HG03103 (cell line): ENCODE results near the gene IFITM2.
"Not testable (repeated sequence)": the region's sequence is repeated elsewhere in the genome, so short reads cannot be mapped to it uniquely, and the experiment has no call there.

Source experiments
- ATAC-seq: cut with Tn5 transposase; IDR thresholded peaks from one replicate; pipeline ENCODE4 v1.9.1; 2021; ENCODE audit warnings: low read depth; ENCODE audit not compliant: unreplicated experiment

IFITM2 gene

DNA sequence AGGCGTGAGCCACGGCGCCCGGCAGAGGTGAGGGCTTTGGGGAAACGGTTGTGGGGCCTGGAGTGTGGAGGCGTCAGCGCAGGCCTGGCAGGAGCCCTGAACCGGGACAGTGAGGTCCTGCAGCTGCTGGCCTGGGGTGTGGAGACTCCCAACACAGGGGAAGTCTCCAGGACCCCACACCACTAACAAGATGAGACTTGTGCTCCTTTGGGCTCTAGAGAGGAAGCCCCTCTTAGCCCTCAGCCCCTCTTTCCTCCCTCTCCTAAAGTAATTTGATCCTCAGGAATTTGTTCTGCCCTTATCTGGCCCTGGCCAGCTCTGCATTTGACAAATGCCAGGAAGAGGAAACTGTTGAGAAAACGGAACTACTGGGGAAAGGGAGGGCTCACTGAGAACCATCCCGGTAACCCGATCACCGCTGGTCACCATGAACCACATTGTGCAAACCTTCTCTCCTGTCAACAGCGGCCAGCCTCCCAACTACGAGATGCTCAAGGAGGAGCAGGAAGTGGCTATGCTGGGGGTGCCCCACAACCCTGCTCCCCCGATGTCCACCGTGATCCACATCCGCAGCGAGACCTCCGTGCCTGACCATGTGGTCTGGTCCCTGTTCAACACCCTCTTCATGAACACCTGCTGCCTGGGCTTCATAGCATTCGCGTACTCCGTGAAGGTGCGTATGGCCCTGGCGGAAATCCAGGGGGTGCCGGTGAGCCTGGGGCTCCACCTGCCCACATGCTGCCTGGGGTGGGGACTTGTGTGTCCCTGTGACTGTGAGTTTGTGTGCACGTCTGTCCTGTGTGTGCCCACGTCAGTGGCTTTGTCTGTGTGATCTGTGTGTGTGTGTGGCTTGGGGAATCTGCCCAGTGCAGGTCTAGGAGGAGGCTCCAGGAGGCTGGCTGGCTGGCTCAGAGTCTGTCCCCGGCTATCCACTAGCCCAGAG is at the start of gene IFITM2:
TSS of gene IFITM2 (plus strand) at position 51 of the 943 bp plus-strand sequence. CDS start at position 428, 377 bp downstream.
- ATAC-seq: not testable (repeated sequence)

DNA sequence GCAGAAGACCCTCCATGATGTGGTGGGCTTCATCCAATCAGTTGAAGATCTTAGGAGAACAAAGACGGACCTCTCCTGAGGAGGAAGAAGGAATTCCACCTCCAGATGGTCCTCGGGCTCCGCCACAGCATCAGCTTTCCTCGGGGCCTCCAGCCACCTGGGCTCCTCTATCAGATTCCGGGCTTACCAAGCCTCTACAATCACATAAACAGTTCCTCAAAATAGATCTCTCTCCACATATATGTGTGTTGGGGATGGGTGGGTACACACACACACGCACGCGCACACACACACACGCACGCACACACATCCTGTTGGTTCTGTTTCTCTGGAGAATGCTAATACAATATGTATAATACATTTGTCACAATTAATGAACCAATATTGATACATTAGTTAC is 48.2 kb upstream of the IFITM2 start:
- ATAC-seq: no peak

DNA sequence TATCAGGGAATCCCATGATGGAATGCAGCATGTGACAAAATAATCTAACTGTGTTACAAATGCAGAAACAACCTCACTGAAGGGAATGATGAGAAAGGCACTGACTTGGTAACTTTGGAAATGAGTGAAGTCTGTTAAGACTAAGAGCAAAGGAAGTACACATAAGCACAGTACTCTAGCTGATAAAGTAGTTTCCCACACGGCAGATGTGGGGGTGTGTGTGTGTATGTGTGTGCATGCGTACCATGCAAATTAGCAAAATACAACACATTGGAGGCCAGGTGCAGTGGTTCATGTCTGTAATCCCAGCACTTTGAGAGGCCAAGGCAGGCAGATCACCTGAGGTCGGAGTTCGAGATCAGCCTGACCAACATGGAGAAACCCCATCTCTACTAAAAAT is 46.0 kb upstream of the IFITM2 start:
- ATAC-seq: no peak

DNA sequence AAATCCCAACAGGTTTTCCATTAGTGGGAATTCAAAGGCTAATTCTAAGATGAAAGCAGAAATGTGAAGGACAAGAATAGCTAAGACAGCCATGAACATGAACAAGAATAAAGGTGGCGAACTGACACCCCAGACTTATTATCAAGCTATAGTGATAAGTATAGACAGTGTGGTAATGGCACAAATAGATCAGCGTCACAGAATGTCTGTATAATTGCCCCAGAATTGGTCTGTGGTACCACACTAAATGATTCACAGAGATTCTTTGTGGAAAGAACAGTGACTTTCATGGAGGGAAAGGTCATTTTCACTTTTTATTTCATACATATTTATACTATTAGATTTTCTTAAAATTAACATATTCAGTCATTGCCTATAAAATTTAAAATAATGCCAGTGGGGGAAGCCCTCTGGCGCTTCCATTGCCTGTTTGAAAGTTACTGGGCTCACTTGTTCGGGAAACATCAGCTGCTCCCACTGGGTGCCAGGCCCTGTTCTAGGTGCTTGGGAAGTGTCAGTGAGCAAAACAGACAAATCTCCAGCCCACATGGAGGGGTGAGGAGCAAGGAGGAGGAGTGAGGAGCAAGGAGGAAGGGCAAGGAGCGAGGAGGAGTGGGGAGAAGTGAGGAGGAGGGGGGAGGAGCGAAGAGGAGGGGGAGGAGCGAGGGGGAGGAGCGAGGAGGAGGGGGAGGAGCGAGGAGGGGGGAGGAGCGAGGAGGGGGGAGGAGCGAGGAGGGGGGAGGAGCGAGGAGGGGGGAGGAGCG is 40.8 kb upstream of the IFITM2 start:
- no peak for ATAC-seq

DNA sequence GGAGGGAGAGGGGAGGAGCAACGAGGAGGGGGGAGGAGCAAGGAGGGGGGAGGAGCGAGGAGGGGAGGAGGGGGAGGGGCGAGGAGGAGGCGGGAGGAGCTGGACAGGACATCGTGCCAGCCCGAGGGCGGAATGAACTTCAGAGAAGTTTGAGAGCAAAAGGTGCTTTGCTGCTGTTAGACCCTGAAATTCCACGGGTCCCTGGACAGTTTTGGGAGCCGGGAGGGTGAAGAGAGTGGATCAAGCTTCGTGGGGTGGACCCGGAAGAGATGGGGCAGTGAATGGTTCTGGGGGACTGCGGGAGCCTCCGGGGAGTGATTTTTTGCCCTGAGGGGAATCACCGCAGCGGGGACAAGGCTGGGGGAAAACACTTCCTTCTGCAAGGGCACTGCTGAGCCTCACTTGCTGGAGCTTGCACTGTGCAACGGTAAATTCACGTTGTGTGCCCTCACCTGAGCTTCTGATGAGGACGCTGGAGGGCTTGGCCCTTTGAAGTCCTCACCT is 40.1 kb upstream of the IFITM2 start:
- no peak for ATAC-seq

DNA sequence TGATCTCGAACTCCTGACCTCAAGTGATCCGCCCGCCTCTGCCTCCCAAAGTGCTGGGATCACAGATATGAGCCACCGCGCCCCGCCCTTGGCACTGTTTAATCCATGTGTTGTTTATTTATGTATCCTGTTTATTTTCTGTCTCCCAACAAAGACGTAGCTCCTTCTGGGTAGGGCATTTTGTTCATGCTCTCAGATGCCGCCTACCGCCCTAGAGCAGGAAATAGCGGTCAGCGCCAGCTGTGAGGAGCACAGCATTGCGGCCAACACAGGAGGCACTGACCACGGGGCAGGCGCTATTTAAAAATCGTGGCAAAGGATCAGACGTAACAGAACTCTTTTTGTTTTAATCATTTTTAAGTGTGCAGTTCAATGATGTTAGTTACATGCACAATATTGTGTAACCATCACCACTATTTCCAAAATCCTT is 38.9 kb upstream of the IFITM2 start:
- peak; percentile 34 for ATAC-seq

DNA sequence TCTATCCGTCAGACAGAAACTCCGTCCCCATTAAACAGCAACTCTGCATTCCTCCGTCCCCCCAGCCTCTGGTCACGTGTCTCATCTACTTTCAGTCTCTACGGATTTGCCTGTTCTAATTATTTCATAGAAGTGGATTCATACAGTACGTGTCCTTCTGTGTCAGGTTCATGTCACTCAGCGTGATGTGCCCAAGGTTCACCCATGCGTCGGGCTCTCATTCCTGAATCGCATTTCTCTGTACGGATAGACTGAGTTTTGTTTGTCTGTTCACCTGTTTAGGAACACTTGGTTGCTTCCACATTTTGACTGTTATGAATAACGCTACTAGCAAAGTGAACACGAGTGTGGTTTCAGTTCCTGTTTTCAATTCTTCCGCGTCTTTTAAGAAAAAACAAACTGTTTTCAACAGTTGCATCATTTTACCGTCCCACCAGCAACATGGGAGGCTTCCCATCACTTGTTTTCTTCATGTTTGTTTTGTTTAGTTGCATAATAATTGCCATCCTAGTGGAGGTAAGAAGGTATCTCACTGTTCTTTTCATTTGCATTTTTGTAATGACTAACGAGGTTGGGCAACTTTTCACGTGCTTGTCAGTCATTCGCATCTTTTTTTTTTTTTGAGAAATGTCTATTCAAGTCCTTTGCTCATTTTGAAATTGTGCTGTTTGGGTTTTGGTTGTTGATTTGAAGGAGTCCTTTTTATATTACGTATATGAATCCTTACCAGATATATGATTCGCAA is 38.3 kb upstream of the IFITM2 start:
- peak; percentile 48 for ATAC-seq

DNA sequence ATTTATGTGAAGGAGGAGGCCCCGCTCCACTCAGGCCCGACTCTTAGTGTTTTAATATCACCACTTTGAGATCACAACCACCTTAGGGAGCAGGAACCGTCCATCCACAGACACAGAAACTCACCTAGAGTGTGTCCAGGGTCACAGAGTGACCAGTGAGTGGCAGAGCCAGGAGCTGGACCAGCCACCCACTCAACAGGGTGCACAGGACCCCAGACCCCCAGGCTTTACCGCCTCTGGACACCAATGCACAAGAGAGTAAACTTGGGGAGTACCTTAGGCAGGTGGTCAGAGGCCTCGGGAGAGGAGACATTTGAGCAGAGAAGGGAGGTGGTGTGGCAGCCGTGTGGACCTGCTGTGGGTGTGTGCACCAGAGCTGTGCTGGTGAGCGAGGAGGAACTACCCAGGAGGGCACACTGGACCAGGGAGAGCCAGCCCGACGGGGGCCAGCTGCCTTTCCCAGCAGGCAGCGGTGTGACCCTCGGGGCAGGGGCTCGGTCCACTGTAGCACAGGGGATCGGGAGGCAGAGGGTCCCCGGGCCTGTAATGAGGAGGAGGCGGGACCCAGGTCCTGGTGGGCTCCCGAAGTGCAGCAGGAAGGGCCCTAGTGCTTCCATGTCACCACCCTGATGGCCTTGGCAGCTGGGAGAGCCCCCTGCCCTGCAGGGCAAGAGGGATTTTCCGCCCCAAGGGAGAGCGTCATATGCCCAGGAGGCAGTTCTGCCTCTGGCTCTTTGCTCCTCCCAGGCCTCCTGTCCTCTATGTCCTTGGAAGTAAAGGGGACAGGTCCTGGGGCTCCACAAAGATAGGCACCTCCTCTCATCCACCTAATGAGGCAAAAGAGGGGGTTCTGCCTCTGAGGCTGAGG is 36.9 kb upstream of the IFITM2 start:
- ATAC-seq: no peak

DNA sequence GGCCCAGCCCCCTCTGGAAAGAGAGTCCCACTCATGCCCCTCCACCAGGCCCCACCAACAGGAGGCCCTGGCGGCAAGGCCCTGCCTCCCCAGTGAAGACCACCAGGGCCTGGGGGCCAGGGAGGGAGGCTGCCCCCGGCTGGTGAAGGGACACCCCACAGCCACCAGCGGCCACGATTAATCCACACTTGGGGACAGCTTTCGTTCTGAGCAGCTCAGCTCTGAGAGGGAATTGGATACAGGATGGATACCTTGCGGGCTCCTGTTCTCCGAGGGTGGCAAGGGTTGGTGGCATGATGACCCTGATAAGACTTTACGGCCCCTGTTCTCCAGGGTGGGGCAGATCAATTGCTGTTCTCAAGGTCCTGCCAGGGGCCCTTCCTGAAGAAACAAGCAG is 36.3 kb upstream of the IFITM2 start:
- no peak for ATAC-seq

DNA sequence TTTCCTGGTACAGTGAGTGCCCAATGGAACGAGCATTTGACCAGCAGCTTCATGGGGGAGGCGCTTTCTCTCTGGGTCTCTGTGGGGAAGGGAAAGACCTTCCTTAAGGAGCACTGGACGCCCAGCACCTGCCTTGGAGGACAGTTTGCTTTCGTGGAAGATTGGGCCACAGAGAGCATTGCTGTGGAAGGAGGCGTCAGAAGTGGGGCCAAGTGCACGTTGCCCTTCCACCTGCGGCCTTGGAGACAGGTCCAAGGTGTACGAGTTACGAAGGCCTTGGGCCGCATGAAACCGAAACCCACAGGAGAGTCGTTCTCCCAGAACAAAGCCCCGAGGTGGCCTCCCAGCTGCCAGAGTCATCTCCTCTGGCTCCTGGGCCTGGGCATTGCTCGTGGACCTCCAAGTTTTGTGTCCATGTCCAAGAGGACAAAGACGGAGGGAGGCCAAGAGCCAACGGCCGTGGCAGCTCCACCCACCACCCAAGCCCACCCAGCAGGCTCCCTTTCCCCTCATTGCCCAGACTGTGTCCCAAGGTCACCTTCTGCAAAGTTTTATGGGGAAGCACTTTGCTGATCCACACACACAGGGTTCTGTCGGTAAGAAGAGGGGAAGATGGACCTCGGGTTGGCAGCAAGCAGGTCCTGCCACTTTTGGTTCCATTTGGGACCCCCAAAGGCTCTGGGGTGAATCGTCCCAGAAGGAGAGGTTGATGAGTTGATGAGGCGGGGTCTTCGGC is 35.3 kb upstream of the IFITM2 start:
- no peak for ATAC-seq

DNA sequence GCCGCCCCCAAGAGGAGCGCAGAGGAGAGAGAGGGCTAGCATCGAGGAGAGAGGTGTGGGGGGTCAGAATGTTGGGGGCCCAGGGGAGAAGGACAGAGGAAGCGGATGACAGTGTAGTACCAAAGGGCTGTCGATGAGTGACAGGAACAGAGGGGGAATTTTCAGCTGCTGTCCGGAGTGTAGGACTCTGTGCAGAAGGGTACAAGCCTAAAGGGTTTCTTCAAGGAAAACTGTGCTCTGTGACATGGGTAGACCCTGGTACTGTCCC is 34.8 kb upstream of the IFITM2 start:
- ATAC-seq: no peak

DNA sequence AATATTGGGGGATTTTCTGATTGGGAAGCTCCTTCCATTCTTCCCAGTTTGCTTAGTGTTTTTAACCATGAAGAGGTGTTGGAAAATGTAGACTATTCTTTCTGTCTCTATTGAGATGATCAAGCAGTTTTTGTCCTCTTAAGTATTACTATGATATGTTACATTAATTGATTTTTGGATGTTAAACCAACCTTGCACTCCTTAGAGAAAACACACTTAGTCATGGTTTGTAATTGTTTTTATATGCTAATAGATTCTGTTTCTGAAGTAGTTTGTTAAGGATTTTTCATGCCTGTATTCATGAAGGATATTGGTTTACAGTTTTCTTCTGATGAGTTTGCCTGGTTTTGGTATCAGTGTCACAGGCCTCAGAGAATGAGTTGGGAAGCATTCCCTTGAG is 31.4 kb upstream of the IFITM2 start:
- no peak for ATAC-seq

DNA sequence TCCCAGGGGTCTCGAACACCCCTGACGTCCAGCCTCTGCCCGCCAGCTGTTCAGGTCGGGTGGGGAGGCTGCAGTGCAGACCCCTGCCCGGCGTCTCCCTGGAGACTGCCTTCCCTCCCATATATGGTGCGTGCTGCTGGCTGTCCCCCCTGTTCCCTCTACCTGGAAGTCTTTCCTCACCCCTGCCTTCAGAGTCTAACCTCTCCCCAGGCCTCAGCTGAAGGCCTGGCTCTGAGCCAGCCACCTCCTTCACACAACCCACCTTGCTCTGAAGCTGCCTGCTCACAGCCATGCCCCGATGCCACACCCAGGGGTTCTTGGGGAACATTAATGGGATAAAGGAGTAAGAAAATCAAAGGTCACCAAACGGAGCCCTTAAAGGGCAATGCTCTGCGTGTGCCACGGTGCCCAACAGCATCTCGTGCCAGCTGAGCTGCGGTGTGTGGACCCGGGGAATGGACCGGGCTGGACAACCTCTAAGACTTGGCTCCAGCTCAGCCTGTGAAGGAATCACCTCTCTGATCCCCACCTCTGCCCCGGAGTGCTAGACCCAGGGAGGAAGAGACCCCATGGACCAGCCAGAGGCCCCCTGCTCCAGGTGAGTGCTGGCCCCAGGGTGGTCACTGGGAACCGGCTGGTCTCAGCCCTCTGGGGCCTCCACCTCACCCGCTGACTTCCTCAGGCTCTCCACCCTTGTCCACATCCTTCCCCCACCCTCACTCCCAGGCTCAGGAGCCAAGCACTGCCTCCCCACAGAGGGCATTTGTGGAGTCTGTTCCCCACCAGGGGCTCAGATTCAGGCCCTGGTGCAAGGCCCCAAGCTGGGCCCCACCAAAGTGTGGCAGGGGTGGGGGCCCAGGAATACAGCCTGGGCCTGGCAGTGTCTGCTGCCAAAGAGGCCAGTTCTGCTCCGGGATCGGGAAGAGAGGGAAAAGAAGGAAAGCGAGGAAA is 29.3 kb upstream of the IFITM2 start, which contains the start of gene NLRP6:
TSS of gene NLRP6 (plus strand) at position 407 of the 951 bp plus-strand sequence. CDS start at position 570, 163 bp downstream.
- no peak for ATAC-seq

DNA sequence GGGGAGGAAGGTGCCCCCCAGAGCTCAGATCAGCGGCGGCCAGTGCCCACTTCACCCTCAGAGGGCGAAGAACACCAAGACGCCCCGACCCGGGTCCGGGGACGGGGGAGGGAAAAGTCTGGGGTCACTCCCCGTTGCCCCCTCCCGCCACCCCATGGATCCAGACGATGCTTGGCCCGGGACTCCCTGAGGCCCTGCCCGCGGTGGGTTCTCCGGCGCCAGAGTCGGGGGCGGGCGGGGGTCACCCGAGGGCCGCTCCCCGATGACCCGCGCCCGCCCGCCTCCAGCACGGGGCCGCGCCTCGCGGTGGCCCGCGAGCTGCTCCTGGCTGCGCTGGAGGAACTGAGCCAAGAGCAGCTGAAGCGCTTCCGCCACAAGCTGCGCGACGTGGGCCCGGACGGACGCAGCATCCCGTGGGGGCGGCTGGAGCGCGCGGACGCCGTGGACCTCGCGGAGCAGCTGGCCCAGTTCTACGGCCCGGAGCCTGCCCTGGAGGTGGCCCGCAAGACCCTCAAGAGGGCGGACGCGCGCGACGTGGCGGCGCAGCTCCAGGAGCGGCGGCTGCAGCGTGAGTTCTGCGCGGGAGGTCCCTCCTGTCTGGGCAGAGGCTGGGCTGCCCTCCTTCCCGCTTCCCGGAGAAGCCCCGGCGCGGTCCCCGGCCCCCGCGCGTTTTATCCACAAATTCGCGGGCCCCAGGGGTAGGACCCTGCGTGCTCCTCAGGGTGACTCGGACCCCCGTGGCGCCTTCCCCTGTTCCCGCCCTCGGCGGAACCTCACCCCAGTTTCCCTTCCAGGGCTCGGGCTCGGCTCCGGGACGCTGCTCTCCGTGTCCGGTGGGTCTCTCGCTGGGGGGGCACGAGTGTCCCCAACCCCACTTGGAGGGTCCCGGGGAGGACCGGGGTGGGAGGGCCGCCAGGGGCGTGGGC is 28.3 kb upstream of the IFITM2 start:
- no peak for ATAC-seq

DNA sequence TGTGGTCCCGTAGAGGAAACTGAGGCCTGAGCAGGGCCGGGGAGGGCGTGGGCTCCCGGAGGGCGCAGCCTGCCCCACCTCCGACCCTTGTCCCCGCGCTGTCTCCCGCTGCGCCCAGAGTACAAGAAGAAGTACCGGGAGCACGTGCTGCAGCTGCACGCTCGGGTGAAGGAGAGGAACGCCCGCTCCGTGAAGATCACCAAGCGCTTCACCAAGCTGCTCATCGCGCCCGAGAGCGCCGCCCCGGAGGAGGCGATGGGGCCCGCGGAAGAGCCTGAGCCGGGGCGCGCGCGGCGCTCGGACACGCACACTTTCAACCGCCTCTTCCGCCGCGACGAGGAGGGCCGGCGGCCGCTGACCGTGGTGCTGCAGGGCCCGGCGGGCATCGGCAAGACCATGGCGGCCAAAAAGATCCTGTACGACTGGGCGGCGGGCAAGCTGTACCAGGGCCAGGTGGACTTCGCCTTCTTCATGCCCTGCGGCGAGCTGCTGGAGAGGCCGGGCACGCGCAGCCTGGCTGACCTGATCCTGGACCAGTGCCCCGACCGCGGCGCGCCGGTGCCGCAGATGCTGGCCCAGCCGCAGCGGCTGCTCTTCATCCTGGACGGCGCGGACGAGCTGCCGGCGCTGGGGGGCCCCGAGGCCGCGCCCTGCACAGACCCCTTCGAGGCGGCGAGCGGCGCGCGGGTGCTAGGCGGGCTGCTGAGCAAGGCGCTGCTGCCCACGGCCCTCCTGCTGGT is 27.5 kb upstream of the IFITM2 start:
- ATAC-seq: no peak

DNA sequence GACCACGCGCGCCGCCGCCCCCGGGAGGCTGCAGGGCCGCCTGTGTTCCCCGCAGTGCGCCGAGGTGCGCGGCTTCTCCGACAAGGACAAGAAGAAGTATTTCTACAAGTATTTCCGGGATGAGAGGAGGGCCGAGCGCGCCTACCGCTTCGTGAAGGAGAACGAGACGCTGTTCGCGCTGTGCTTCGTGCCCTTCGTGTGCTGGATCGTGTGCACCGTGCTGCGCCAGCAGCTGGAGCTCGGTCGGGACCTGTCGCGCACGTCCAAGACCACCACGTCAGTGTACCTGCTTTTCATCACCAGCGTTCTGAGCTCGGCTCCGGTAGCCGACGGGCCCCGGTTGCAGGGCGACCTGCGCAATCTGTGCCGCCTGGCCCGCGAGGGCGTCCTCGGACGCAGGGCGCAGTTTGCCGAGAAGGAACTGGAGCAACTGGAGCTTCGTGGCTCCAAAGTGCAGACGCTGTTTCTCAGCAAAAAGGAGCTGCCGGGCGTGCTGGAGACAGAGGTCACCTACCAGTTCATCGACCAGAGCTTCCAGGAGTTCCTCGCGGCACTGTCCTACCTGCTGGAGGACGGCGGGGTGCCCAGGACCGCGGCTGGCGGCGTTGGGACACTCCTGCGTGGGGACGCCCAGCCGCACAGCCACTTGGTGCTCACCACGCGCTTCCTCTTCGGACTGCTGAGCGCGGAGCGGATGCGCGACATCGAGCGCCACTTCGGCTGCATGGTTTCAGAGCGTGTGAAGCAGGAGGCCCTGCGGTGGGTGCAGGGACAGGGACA is 26.7 kb upstream of the IFITM2 start:
- no peak for ATAC-seq
